ENCODE data around the gene NDC1.
"Not testable (repeated sequence)": the region's sequence is repeated elsewhere in the genome, so short reads cannot be mapped to it uniquely, and the experiment has no call there.

The NDC1 gene

DNA sequence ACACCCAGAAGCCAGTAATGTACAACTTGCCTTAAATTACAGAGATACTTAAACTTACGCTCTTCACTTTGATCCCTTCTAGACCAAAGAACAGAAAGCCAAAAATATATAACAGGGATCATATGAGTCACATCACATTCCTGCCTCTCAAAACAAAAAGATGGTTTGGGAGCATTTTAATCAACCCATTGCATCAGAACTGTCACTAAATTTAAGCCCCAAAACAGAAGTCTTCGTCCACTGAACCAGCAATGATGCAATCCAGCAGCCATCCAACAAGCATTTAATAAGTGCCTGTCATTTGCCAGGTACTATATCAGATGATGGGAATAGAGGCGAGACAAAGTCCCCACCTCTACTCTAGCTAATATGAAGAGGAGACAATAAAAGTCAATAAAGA, 56.4 kb downstream of the NDC1 start:
- no peak for DNase-seq
- in situ Hi-C loops (cut with HindIII; ENCODE audit: low pct_ligation_motif_present, low pct_unique_long_range_greater_than_20kb, low sequenced_read_pairs), result no loop called here

DNA sequence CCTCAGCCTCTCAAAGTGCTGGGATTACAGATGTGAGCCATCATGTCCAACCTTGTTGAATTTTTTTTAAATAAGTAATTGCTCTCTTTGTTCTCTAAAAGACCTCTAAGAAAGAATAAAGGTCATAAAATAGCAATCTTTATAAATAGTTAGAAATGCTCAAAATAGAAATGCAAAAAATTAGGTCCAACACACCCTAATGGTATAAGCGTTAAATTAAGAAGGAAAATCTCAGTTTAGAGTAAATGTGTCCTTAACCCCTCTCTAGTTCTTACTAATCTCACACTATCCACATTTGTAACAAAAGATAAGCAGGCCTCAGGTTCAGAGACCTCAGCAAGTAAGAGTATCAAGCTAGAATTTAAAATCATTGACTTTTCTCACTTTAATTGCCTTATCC, 60.8 kb downstream of the NDC1 start:
- in situ Hi-C loops (cut with HindIII; ENCODE audit: low pct_ligation_motif_present, low pct_unique_long_range_greater_than_20kb, low sequenced_read_pairs), result no loop called here
- DNase-seq, result no peak

DNA sequence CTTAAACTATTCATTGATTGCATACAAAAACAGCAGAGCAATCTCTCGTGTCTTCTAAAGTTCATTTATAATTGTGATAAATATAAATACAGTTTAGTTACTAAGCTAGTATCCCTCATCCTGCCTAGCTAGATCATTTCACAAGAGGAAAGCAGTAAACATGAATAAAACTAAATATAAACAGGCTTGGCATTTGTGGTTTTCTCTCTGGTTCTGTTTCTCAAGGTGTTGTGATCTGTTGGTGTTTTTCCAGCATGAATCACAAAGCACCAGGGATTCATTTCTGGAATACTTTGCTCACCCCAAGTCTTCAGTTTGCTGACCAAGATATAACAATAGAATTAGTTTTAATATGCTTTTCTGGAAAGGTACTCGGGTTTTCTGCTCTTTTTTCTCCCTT, 66.4 kb downstream of the NDC1 start:
- DNase-seq, result no peak
- in situ Hi-C loops (cut with HindIII; ENCODE audit: low pct_ligation_motif_present, low pct_unique_long_range_greater_than_20kb, low sequenced_read_pairs), result loop anchor here (25.0 kb wide), 1 partner anchor 309 kb away; the partner anchor contains the start of gene DMRTB1

DNA sequence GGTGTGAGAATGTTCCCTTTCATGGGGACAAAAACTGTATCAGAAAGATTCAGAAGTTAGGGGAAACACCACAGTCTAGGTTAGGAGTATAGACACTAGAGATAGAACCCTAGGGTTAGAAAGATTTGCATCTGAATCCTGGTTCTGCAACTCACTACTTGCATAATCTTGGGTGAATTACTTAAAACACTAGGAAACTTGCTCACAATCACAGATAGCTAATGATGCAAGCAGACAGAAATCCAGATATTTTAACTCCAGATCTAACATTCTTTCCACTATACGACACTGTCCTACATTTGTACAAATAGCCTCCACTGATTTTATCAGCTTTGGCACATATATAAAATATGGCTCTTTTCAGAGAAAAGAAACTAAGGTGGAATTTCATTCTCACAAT, 68.3 kb downstream of the NDC1 start:
- in situ Hi-C loops (cut with HindIII; ENCODE audit: low pct_ligation_motif_present, low pct_unique_long_range_greater_than_20kb, low sequenced_read_pairs), result loop anchor here (25.0 kb wide), 1 partner anchor 307 kb away; the partner anchor contains the start of gene DMRTB1
- DNase-seq, result no peak

DNA sequence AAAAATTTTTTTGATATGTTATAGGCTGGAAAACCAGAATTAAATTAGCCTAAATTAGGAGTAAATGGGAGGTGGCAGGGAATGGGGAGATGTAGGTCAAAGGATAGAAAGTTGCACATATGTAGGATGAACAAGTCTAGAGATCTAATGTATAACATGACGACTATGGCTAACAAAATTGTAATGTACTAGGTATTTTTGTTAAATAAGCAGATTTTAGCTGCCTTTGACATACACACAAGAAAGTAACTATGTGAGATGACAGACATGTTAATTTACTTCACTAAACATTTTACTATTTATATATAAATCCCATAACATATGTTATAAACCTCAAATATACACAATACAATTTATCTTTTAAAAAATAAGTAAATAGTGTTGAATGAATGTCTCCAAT, 68.9 kb downstream of the NDC1 start:
- in situ Hi-C loops (cut with HindIII; ENCODE audit: low pct_ligation_motif_present, low pct_unique_long_range_greater_than_20kb, low sequenced_read_pairs), result loop anchor here (25.0 kb wide), 1 partner anchor 307 kb away; the partner anchor contains the start of gene DMRTB1
- no peak for DNase-seq

DNA sequence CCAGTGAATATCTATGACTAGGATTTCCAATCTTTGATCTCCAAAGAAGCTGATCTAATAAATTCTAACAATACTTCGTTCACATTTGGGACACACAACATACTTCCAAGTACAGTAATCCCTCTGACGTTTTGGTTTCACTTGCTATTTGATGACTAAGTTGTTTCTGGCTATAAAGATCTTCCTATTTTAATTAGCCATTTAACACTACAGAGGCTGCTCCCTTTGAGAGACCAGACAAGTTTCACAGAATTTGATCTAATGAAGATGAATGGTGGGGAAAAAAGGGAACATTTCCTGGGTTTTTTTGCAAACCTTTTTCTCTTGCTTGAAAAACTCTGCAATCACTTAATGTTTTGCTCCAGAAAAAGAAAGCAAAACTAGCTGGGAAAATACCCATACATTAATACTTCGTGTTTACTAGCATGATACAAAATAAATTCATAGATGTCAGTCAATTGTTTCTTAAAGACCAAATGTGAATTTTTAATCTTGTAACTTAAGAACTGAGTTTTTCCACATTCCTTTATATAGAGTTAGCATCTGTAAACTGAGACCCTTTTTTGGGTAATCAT, 71.2 kb downstream of the NDC1 start:
- in situ Hi-C loops (cut with HindIII; ENCODE audit: low pct_ligation_motif_present, low pct_unique_long_range_greater_than_20kb, low sequenced_read_pairs), result loop anchor here (25.0 kb wide), 1 partner anchor 305 kb away; the partner anchor contains the start of gene DMRTB1
- DNase-seq, result peak; percentile 40

DNA sequence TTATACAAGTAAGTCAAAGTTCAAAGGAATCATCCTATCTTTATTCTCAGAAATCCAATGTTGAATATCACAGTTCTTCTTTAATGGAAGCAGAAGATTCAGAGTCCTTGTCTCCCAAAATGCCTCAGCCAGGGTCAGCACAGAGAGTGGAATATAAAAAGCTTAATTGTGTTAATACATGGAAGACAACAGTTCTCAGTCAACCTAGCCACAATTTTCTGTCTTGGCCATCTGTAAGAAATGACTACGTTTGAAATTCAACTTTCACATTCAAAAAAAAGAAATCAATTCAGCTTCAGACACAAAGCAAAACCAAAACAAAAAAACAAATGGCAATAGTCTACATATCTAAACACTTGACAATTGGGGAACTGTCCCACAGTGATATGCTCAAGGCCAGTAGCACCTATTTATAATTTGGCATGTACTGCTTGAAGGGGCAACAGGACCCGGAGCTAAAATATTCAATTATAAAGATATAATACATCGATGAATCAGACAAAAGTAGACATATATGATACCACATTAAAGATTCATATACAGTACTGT, 71.8 kb downstream of the NDC1 start:
- in situ Hi-C loops (cut with HindIII; ENCODE audit: low pct_ligation_motif_present, low pct_unique_long_range_greater_than_20kb, low sequenced_read_pairs), result loop anchor here (25.0 kb wide), 1 partner anchor 304 kb away; the partner anchor contains the start of gene DMRTB1
- no peak for DNase-seq

DNA sequence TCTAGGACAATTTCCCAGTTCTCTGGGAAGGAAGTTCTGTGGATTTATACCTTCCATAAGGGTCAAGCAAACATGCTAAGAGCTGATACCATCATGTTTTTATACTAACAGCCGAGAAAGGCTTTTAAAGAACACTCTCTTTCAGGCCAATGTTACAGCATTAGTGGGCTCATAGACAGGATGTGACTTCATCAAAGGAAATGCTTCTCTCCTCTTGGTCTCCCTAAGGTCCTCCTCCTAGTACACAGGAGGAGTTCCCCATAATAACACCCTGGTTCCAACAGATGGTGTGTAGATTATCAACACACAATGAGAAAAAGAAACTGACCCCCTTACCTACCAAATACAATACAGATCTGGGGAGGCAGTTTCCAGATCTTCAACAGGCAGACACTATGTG, 72.4 kb downstream of the NDC1 start:
- DNase-seq, result peak; percentile 14
- in situ Hi-C loops (cut with HindIII; ENCODE audit: low pct_ligation_motif_present, low pct_unique_long_range_greater_than_20kb, low sequenced_read_pairs), result loop anchor here (25.0 kb wide), 1 partner anchor 303 kb away; the partner anchor contains the start of gene DMRTB1

DNA sequence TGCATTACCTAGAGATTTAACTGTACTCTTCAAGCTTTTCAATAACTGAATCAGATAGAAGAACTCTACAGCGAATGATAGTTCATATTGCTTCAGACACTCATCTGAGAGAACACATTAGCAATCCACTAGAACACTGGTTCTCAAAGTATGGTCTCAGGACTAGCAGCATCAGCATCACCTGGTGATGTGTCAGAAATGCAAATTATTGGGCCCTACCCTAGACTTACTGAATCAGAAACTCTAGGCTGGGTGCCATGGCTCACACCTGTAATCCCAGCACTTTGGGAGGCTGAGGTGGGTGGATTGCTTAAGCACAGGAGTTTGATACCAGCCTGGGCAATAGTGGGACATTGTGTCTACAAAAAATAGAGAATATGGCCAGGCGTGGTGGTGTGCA, 74.2 kb downstream of the NDC1 start:
- no peak for DNase-seq
- in situ Hi-C loops (cut with HindIII; ENCODE audit: low pct_ligation_motif_present, low pct_unique_long_range_greater_than_20kb, low sequenced_read_pairs), result loop anchor here (25.0 kb wide), 1 partner anchor 302 kb away; the partner anchor contains the start of gene DMRTB1

DNA sequence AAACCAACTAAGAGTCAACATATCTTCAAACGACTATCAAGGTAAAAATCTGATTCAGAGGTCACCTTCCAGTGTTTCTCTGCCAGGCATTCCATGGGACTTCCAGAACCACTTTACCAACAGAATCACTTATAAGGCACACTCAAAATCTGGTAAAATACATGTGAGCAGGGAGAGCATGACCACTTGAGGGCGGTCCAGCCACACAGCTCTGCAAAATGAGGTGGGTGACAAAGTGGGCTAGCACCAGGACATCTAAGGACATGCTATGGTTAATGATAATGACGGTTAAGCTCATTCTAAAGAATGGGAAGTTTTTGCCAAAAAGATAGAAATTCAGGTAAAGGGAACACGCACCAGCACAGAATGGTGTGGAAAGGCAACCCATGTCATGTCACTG, 74.6 kb downstream of the NDC1 start:
- in situ Hi-C loops (cut with HindIII; ENCODE audit: low pct_ligation_motif_present, low pct_unique_long_range_greater_than_20kb, low sequenced_read_pairs), result loop anchor here (25.0 kb wide), 1 partner anchor 301 kb away; the partner anchor contains the start of gene DMRTB1
- DNase-seq, result no peak

DNA sequence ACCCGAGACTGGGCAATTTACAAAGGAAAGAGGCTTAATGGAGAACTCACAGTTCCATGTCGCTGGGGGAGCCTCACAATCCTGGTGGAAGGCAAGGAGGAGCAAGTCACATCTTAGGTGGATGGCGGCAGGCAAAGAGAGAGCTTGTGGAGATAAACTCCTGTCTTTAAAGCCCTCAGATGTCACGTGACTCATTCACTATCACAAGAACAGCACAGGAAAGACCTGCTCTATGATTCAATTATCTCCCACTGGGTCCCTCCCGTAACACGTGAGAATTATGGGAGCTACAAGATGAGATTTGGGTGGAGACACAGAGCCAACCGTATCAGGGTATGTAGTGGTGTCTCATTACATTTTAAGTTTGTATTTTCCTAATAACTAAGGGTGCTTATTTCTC, 77.6 kb downstream of the NDC1 start:
- not testable (repeated sequence) for DNase-seq
- in situ Hi-C loops (cut with HindIII; ENCODE audit: low pct_ligation_motif_present, low pct_unique_long_range_greater_than_20kb, low sequenced_read_pairs), result loop anchor here (25.0 kb wide), 1 partner anchor 298 kb away; the partner anchor contains the start of gene DMRTB1

DNA sequence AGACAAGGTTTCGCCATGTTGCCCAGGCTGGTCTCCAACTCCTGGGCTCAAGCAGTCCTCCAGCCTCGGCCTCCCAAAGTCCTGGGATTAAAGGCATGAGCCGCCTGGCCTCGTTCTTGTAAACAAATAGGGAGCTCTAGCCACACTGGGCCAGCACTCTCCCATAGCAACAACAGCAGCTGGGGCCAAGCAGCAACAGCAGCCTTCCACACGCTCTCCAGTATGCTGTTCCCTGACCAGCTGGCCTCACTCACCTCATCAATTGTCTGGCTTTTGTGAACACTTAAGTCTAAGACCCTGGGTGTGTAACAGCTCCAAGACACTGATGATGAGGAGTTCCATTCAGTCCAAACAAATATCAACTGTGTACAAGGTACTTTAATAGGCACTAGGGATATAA, 82.2 kb downstream of the NDC1 start:
- in situ Hi-C loops (cut with HindIII; ENCODE audit: low pct_ligation_motif_present, low pct_unique_long_range_greater_than_20kb, low sequenced_read_pairs), result loop anchor here (25.0 kb wide), 1 partner anchor 294 kb away; the partner anchor contains the start of gene DMRTB1
- no peak for DNase-seq

DNA sequence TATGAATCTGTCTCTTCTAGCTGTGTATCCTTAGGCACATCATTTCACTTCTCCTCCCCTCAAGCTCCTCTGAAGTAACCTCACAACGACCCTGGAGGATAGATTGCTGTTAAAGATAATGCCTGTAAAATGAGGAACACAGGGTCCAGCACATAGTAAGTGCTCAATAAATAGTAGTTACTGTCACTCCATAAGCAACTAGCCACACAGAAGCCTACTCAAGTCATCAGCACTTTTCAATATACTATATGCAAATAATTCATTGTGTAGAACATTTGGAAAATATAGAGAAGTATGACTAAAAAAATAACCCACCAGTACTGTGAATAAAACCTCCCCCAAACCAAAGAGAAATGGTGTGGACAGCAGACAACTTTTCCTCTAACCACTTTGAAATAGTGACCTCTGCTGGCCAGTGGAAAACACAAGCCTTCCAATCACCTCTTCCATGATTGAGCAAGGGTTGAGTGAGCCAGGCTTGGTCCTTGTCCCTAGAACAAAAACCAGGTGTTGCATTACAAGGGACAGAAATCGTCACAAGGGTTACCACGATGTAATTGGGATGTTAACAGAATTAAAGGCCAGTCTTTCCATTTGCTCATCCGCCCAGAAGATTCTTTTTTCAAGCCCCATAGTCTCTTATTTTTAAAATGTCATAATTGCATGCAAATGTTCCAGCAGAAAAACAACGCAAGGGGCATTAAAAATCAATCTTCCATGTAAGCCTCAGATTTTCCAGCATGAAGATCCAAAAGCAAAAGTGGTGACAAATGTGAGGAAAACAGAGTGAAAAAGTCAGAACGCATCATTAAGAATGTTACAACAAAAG, 83.4 kb downstream of the NDC1 start:
- peak; percentile 65 for DNase-seq
- in situ Hi-C loops (cut with HindIII; ENCODE audit: low pct_ligation_motif_present, low pct_unique_long_range_greater_than_20kb, low sequenced_read_pairs), result loop anchor here (25.0 kb wide), 1 partner anchor 292 kb away; the partner anchor contains the start of gene DMRTB1

DNA sequence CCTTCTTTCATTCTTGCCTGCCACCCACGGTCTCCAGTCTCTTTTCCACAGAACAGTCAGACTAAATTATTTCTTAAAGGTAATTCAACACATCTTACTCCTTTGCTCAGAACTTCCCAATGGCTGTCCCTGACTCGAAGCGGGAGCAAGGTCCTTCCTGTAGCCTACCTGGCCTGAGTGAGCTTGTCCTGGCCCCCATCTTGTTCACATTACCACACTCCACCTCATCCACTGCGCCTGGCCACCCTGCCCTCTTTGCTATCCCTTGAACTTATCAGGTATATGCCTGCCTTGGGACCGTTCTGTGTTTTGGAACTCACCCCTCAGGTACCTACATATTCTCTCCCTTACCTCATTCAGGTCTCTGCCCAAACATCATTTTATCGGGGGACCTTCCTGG, 85.8 kb downstream of the NDC1 start:
- no peak for DNase-seq
- in situ Hi-C loops (cut with HindIII; ENCODE audit: low pct_ligation_motif_present, low pct_unique_long_range_greater_than_20kb, low sequenced_read_pairs), result loop anchor here (25.0 kb wide), 1 partner anchor 290 kb away; the partner anchor contains the start of gene DMRTB1

DNA sequence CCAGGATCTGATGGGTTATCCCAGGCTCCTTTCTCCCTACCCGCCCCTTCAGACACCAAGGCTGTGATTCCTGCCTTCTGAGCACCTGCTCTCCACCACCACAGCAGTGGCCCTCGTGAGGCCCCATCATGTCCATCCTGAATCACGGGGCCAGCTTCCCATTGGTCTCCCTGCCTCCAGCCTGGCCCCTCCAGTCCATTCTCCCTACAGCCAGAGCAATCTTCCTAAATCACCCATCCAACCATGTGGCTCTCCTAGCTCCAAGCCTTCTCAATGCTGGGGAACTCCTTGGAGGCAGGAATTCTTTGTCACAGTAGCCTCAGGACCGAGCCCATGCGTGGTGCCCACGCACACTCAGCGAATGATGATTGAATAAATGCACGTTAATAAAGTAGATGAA, 90.3 kb downstream of the NDC1 start:
- no peak for DNase-seq
- in situ Hi-C loops (cut with HindIII; ENCODE audit: low pct_ligation_motif_present, low pct_unique_long_range_greater_than_20kb, low sequenced_read_pairs), result no loop called here

DNA sequence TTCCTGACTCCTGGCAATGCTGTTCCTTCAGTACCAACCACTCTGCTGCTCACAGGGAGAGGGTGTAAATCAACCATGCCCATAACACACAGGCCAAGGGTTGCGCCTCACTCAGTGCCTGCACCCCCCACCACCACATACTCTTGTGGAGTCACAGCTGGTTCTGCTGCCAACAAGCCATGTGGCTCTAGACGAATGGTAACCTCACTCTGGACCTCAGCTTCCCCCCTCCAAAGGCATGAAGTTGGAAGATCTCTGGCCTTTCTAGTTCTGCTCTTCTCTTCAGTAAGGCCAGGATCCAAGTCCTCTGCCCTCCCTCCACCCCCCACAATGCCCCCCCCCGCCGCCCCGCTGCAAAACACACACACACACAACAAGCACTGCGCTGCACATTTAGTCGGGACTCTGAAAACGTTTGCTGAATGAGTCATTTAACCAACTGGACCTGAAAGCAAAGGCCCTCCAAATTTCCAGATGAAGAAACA, 97.4 kb downstream of the NDC1 start:
- in situ Hi-C loops (cut with HindIII; ENCODE audit: low pct_ligation_motif_present, low pct_unique_long_range_greater_than_20kb, low sequenced_read_pairs), result no loop called here
- peak; percentile 68 for DNase-seq

DNA sequence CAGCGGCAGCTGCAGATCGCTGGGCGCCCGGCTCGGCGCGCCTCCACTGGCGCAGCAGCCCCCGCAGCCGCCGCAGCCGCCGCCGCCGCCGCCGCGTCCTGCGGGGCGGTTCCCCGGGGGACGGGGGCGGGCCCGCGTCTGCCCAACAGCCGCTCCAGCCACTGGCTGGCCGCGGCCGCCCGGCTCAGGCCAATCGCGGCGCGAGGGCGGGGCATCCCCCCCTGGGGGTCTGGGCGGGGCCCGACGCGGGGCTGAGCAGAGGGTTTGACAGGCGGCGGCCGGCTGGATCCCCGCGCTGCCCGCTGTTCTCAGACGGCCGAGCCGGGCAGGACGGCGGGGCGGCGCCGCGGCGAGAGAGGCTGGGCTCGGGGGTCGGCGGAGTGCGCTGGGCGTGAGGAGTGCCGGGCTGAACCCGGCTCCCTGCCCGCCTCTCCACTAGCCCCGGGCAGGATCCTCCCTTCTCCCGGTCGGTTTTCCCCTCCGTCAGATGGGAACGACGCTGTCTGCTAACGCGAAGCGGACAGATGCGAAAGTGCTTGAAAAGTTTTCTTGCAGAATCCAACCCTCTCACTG, 98.9 kb downstream of the NDC1 start, which contains the start of gene GLIS1:
Gene GLIS1, minus strand, starts transcription at position 56 of the 573 bp plus-strand sequence. CDS start 1,100 bp downstream, outside the sequence.
- DNase-seq, result peak; percentile 87
- in situ Hi-C loops (cut with HindIII; ENCODE audit: low pct_ligation_motif_present, low pct_unique_long_range_greater_than_20kb, low sequenced_read_pairs), result no loop called here

All from ACHN (cell line).